PC-9 (cell line): ENCODE measurements around the gene MAP2K5. TPM values are rescaled to one million over a fixed set of nuclear protein-coding genes. Genes with fewer than 3 reads are reported as not detected.

Experiments
- BruUV-seq: library from RNA; stranded (reverse); fragments of 400-500 nt; replicated peaks from 2 replicates; lab custom pipeline; 2021; lab: Mats Ljungman, UMichigan
- CTCF ChIA-PET: fragments of 300-600 bp; sonication (Branson Sonifier 250); formaldehyde crosslinking; loops from one replicate; lab custom pipeline; 2022; ENCODE audit warnings: antibody characterized with exemption; lab: Charles Lee
- POLR2A ChIA-PET: fragments of 300-600 bp; sonication (Branson Sonifier 250); formaldehyde crosslinking; loops from one replicate; lab custom pipeline; 2022; ENCODE audit warnings: antibody characterized with exemption; ENCODE audit not compliant: unreplicated experiment; lab: Charles Lee
- DNase-seq, 2 experiments: peaks; one replicate each; pipeline versions ENCODE4 v3.0.0 to v3.0.0-alpha.2; 2015 to 2022; ENCODE audit warnings: mixed read lengths in 1 of 2
- H2AFZ ChIP-seq: fragments of 200-600 bp; sonication (generic); 2 replicates; pipeline ENCODE4 v1.8.1; 2017; ENCODE audit warnings: antibody characterized with exemption
- H3F3A ChIP-seq: fragments of 200-600 bp; sonication (generic); 2 replicates; pipeline ENCODE4 v1.8.1; 2017; ENCODE audit warnings: antibody characterized with exemption, mild to moderate bottlenecking, low read depth; ENCODE audit not compliant: insufficient read depth
- H3K27ac ChIP-seq: fragments of 200-600 bp; sonication (generic); 2 replicates; pipeline ENCODE4 v1.6.1; 2016; ENCODE audit warnings: mixed run types
- H3K27me3 ChIP-seq: fragments of 200-600 bp; sonication (generic); 2 replicates; pipeline ENCODE4 v1.6.1; 2016; ENCODE audit warnings: low read depth, mixed run types; ENCODE audit not compliant: insufficient read depth
- H3K36me3 ChIP-seq: fragments of 200-600 bp; sonication (generic); 2 replicates; pipeline ENCODE4 v1.6.1; 2016; ENCODE audit warnings: low read depth, mixed run types
- H3K4me1 ChIP-seq: fragments of 200-600 bp; sonication (generic); replicated peaks from 2 replicates; pipeline ENCODE4 v1.6.1; 2016; ENCODE audit warnings: mixed run types; ENCODE audit not compliant: insufficient read depth
- H3K4me2 ChIP-seq: fragments of 200-600 bp; sonication (generic); 2 replicates; pipeline ENCODE4 v1.6.1; 2017; ENCODE audit warnings: mixed run types
- H3K4me3 ChIP-seq: fragments of 200-600 bp; sonication (generic); 2 replicates; pipeline ENCODE4 v1.6.1; 2016; ENCODE audit warnings: mixed run types
- H3K79me2 ChIP-seq: fragments of 200-600 bp; sonication (generic); 2 replicates; pipeline ENCODE4 v1.6.1; 2017; ENCODE audit warnings: low read depth, mixed run types
- H3K9me2 ChIP-seq: fragments of 200-600 bp; sonication (generic); 2 replicates; pipeline ENCODE4 v1.8.1; 2017; ENCODE audit warnings: mild to moderate bottlenecking; ENCODE audit not compliant: insufficient read depth
- H3K9me3 ChIP-seq: fragments of 200-600 bp; sonication (generic); 2 replicates; pipeline ENCODE4 v1.8.1; 2016; ENCODE audit warnings: low read depth; ENCODE audit not compliant: insufficient read depth
- H4K20me1 ChIP-seq: fragments of 200-600 bp; sonication (generic); 2 replicates; pipeline ENCODE4 v1.8.1; 2017; ENCODE audit not compliant: insufficient read depth
- CTCF ChIP-seq: fragments of 200-600 bp; sonication (generic); conservative IDR thresholded peaks from 2 replicates; pipeline ENCODE4 v1.6.1; 2017; ENCODE audit warnings: mixed run types, antibody characterized with exemption, mild to moderate bottlenecking, moderate library complexity
- EZH2 ChIP-seq: fragments of 200-600 bp; sonication (generic); IDR thresholded peaks from 2 replicates; pipeline ENCODE4 v1.8.0; 2017; ENCODE audit warnings: antibody characterized with exemption, low read depth
- intact Hi-C: fragments of 100-400 bp; cut with micrococcal nuclease; formaldehyde crosslinking; loops from one replicate; pipeline ENCODE4 v1.10.0; 2022; ENCODE audit not compliant: unreplicated experiment
- total RNA-seq: library from RNA; stranded (reverse); gene quantifications from 2 replicates; pipeline ENCODE4 v1.2.3, GENCODE V29; 2021

The MAP2K5 gene
- total RNA-seq, 1 experiment from 2014 or later = 26.9 TPM

- H3K4me1 ChIP-seq = no peaks in the 10 kb centered on the region
- H3K79me2 ChIP-seq = no peaks in the 10 kb centered on the region
- no peak overlapping the region for H3K4me3 ChIP-seq
- CTCF ChIA-PET = no interaction called here
- no peaks in the 10 kb centered on the region for H3K36me3 ChIP-seq
- H3K27me3 ChIP-seq = no peaks in the 10 kb centered on the region
- H2AFZ ChIP-seq = no peak overlapping the region
- intact Hi-C loops = no loop called here
- no peak overlapping the region for H3K4me2 ChIP-seq
- no peaks in the 10 kb centered on the region for H3F3A ChIP-seq
- BruUV-seq = no TSS peak
- no peak for DNase-seq
- POLR2A ChIA-PET = no interaction called here
- H3K9me2 ChIP-seq = no peaks in the 10 kb centered on the region
- H3K9me3 ChIP-seq = no peaks in the 10 kb centered on the region
- no peaks in the 10 kb centered on the region for H4K20me1 ChIP-seq
- H3K27ac ChIP-seq = no peak overlapping the region
- TF ChIP-seq EZH2 (no peak), CTCF (no peak)
Observed at GRCh38 chr15:67809441-67809840, 266.9 kb downstream of the MAP2K5 start.

GRCh38 chr15:67809866-67810265 lies 267.4 kb downstream of the MAP2K5 start:
- ChIA-PET POLR2A (no interaction called here), CTCF (no interaction called here)
- no peak for DNase-seq
- no peaks in the 10 kb centered on the region for H3K36me3 ChIP-seq
- no peak overlapping the region for H3K4me2 ChIP-seq
- no peaks in the 10 kb centered on the region for H3K27me3 ChIP-seq
- no peaks in the 10 kb centered on the region for H3F3A ChIP-seq
- no peaks in the 10 kb centered on the region for H3K9me3 ChIP-seq
- H4K20me1 ChIP-seq = no peaks in the 10 kb centered on the region
- no peak overlapping the region for H2AFZ ChIP-seq
- no TSS peak for BruUV-seq
- intact Hi-C loops = no loop called here
- H3K27ac ChIP-seq = no peak overlapping the region
- TF ChIP-seq EZH2 (no peak), CTCF (no peak)
- no peaks in the 10 kb centered on the region for H3K4me1 ChIP-seq
- no peak overlapping the region for H3K4me3 ChIP-seq
- H3K79me2 ChIP-seq = no peaks in the 10 kb centered on the region
- no peaks in the 10 kb centered on the region for H3K9me2 ChIP-seq

- intact Hi-C loops = no loop called here
- H3K79me2 ChIP-seq = no peaks in the 10 kb centered on the region
- ChIA-PET POLR2A (no interaction called here), CTCF (no interaction called here)
- no peak overlapping the region for H3K4me2 ChIP-seq
- H3K9me2 ChIP-seq = no peaks in the 10 kb centered on the region
- no TSS peak for BruUV-seq
- no peaks in the 10 kb centered on the region for H3K27me3 ChIP-seq
- H2AFZ ChIP-seq = no peak overlapping the region
- DNase-seq = no peak
- TF ChIP-seq CTCF = no peak
- no peak for TF ChIP-seq EZH2
- H3K4me3 ChIP-seq = no peak overlapping the region
- H3K27ac ChIP-seq = no peak overlapping the region
- H3F3A ChIP-seq = no peaks in the 10 kb centered on the region
- no peaks in the 10 kb centered on the region for H3K36me3 ChIP-seq
- no peaks in the 10 kb centered on the region for H3K9me3 ChIP-seq
- no peaks in the 10 kb centered on the region for H4K20me1 ChIP-seq
- H3K4me1 ChIP-seq = no peaks in the 10 kb centered on the region
Observed at GRCh38 chr15:67812241-67812644, 269.7 kb downstream of the MAP2K5 start.
